Suprapubic skin (tissue), 3 donors: ENCODE measurements around the gene NSG1.

Source experiments
- EP300 ChIP-seq: sonication (generic); formaldehyde crosslinking; IDR thresholded peaks from one replicate; pipeline ENCODE4 v1.6.1; 2017; ENCODE audit warnings: antibody characterized with exemption
- POLR2A ChIP-seq, 2 donors: fragments of 450-650 bp; IDR thresholded peaks; one replicate each; pipeline ENCODE4 v1.6.1; 2017; ENCODE audit warnings: antibody characterized with exemption in 2 of 2, mild to moderate bottlenecking in 2 of 2, moderate library complexity in 2 of 2
- TF ChIP-seq, protein P1 (sequence below), 2 donors: fragments of 200-600 bp in 1 of 2; fragments of 450-650 bp in 1 of 2; sonication (generic) in 1 of 2; IDR thresholded peaks; one replicate each; pipeline ENCODE4 v1.5.1; 2016 to 2019; ENCODE audit warnings: antibody characterized with exemption in 2 of 2, mild to moderate bottlenecking in 1 of 2, moderate library complexity in 1 of 2

DNA sequence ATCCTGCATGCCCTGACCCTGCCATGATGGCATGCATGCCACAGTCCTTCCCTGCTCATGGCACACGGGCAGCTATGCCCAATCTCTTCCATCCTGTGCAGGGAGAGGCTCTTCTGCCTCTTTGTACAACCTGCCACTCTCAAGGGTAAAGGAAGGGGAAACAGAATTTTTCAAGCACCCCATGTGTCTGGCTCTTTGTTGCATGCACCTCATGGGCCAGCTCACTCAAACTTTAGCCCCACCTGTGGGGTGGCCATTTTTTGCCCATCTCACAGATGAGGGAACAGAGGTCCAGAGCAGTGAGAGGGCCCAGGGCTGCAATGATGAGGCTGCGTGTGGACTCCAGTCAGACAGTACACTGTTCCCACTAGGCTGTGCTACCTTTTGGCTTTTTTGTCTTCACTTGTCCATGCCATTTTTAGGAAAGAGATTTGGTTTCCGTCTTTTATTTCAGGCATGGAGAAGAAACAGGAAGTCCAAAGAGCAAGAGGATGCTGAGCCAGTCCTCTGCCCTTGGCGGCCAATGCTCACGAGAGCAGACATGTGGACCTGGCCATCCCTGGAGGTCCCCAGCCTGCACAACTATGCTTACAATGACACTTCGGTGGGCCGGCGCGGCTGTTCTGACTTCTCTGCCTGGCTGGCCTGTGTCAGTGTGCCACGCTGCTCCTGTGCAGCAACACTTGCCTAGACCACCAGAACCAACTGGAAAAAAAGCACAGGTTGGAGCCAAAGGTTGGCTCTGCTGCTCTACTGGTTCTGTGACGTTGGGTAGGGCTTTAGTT lies 45.6 kb downstream of the NSG1 start:
- TF ChIP-seq, protein P1, sequence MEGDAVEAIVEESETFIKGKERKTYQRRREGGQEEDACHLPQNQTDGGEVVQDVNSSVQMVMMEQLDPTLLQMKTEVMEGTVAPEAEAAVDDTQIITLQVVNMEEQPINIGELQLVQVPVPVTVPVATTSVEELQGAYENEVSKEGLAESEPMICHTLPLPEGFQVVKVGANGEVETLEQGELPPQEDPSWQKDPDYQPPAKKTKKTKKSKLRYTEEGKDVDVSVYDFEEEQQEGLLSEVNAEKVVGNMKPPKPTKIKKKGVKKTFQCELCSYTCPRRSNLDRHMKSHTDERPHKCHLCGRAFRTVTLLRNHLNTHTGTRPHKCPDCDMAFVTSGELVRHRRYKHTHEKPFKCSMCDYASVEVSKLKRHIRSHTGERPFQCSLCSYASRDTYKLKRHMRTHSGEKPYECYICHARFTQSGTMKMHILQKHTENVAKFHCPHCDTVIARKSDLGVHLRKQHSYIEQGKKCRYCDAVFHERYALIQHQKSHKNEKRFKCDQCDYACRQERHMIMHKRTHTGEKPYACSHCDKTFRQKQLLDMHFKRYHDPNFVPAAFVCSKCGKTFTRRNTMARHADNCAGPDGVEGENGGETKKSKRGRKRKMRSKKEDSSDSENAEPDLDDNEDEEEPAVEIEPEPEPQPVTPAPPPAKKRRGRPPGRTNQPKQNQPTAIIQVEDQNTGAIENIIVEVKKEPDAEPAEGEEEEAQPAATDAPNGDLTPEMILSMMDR (IDR thresholded peaks at IDR 0.05), result no peak
- TF ChIP-seq POLR2A (IDR thresholded peaks at IDR 0.05) (no peak), EP300 (no peak)
